IMR-90 (cell line): ENCODE measurements around the gene LONRF3.

Source experiments
- BHLHE40 ChIP-seq: fragments of 150-350 bp; IDR thresholded peaks from 2 replicates; pipeline ENCODE4 v1.6.1; 2016; ENCODE audit warnings: mild to moderate bottlenecking, low read depth, low read length
- CEBPB ChIP-seq: IDR thresholded peaks from 2 replicates; pipeline ENCODE4 v1.6.1; 2012; ENCODE audit warnings: low read depth, low read length, improper control_type of control experiment
- CHD1 ChIP-seq: IDR thresholded peaks from 2 replicates; pipeline ENCODE4 v1.6.1; 2012; ENCODE audit warnings: low read depth, low read length, improper control_type of control experiment
- FOS ChIP-seq: fragments of 150-350 bp; IDR thresholded peaks from 2 replicates; pipeline ENCODE4 v1.6.1; 2016; ENCODE audit warnings: low read depth, low read length
- MAFK ChIP-seq: IDR thresholded peaks from 2 replicates; pipeline ENCODE4 v1.6.1; 2012; ENCODE audit warnings: low read depth, low read length, improper control_type of control experiment
- MAZ ChIP-seq: IDR thresholded peaks from 2 replicates; pipeline ENCODE4 v1.6.1; 2012; ENCODE audit warnings: low read depth, mild to moderate bottlenecking, low read length, improper control_type of control experiment, moderate library complexity, borderline replicate concordance
- POLR2A ChIP-seq: IDR thresholded peaks from 2 replicates; pipeline ENCODE4 v1.6.1; 2012; ENCODE audit warnings: mild to moderate bottlenecking, low read depth, low read length
- RAD21 ChIP-seq: IDR thresholded peaks from 2 replicates; pipeline ENCODE4 v1.6.1; 2012; ENCODE audit warnings: low read length, improper control_type of control experiment
- RCOR1 ChIP-seq: IDR thresholded peaks from 2 replicates; pipeline ENCODE4 v1.6.1; 2012; ENCODE audit warnings: mild to moderate bottlenecking, low read length, improper control_type of control experiment; ENCODE audit not compliant: insufficient replicate concordance
- RFX5 ChIP-seq: IDR thresholded peaks from 2 replicates; pipeline ENCODE4 v1.8.0; 2012; ENCODE audit warnings: low read depth, mild to moderate bottlenecking, low read length, moderate library complexity
- SMC3 ChIP-seq: fragments of 150-350 bp; IDR thresholded peaks from 2 replicates; pipeline ENCODE4 v1.6.1; 2016; ENCODE audit warnings: low read depth, mild to moderate bottlenecking, antibody characterized with exemption, low read length, moderate library complexity
- USF2 ChIP-seq: fragments of 150-350 bp; IDR thresholded peaks from 2 replicates; pipeline ENCODE4 v1.6.1; 2017; ENCODE audit warnings: mild to moderate bottlenecking, antibody characterized with exemption, low read length, low read depth
- TF ChIP-seq, protein P1 (sequence below): conservative IDR thresholded peaks from 2 replicates; pipeline ENCODE4 v1.5.1; 2012; ENCODE audit warnings: mild to moderate bottlenecking, low read depth, low read length, improper control_type of control experiment

DNA sequence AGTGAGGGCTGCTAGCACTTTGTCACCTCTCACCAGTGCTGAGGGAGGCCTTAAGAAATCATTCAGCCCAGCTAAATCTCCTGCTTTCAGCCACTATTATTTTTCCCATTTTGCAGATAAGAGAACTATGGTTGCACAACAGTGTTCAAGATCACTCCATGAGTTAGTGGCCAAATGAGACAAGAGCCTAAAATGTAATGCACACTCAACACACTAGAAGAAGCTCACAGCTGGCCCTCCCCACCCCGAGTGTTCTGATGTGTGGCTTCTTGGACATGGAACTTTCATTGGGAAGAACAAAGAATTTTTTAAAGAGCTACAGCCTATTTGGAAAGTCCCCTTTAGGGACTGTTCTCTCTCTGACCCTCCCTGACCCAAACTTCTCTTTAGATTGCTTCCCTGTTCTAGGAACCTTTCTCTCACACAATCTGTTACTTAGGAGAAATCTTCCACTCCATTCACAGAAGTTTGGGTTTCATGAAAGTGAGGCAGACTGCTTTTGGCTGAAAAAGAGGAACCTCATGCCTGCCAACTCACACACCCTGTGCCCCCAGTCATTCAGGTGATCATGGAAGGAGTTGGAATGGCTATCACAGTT is 54.4 kb downstream of the LONRF3 start:
- TF ChIP-seq, protein P1, sequence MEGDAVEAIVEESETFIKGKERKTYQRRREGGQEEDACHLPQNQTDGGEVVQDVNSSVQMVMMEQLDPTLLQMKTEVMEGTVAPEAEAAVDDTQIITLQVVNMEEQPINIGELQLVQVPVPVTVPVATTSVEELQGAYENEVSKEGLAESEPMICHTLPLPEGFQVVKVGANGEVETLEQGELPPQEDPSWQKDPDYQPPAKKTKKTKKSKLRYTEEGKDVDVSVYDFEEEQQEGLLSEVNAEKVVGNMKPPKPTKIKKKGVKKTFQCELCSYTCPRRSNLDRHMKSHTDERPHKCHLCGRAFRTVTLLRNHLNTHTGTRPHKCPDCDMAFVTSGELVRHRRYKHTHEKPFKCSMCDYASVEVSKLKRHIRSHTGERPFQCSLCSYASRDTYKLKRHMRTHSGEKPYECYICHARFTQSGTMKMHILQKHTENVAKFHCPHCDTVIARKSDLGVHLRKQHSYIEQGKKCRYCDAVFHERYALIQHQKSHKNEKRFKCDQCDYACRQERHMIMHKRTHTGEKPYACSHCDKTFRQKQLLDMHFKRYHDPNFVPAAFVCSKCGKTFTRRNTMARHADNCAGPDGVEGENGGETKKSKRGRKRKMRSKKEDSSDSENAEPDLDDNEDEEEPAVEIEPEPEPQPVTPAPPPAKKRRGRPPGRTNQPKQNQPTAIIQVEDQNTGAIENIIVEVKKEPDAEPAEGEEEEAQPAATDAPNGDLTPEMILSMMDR: no peak
- TF ChIP-seq FOS (no peak), POLR2A (no peak), RAD21 (no peak), RFX5 (no peak), CEBPB (no peak), MAFK (no peak), BHLHE40 (no peak), CHD1 (no peak), USF2 (no peak), RCOR1 (no peak), MAZ (no peak), SMC3 (no peak)
